Fibroblast of skin of scalp (primary cell): ENCODE measurements around the gene ZFYVE28.
A peak's percentile ranks its signal among the peaks of the same experiment; 100 is the strongest.

Experiments used
- DNase-seq: peaks from one replicate; pipeline ENCODE4 v3.0.0-alpha.2; 2013

Gene ZFYVE28

DNA sequence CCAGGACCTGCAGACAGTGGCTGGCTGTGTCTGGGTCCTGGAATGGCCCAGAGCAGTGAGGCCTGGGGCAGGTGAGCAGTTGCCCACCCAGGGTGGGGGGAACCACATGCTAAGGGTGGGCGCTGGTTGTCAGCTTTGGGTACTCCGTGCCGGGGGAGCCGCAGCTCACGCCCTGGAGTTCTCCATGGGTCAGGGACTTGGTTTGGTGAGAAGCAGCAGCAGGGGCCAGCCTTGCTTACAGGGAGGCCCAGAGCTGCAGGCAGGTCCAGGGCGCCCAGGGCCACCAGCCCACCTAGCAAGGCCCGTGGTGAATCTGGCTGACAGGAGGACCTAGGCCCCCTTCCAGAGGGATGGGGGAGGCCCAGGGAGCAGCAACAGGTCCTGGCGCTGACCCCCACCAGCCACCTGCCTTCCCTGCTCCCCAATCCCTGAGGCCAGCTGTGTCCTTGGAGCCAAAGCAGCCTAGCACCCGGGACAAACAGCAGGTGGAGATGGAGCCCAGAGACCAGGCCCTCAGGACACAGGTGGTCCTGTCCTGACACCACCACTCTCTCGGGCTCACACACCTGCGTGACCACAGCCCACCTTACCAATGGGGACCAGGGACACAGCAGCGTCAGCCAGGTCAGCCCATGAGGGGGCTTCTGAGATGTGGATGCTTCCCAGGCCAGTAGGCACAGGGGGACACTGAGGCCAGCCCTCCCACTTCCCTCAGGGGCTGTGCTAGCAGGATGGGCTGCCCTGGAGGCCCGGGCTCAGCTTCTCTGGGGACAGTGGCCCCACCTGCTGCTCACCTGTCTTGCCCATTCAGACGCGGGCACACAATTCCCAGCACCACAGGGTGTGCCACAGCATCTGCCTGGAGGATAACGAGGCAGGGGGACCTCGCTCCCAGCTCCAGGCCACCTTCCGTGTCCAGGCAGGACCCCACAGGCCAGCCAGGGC, 160.1 kb downstream of the ZFYVE28 start:
- DNase-seq = no peak

DNA sequence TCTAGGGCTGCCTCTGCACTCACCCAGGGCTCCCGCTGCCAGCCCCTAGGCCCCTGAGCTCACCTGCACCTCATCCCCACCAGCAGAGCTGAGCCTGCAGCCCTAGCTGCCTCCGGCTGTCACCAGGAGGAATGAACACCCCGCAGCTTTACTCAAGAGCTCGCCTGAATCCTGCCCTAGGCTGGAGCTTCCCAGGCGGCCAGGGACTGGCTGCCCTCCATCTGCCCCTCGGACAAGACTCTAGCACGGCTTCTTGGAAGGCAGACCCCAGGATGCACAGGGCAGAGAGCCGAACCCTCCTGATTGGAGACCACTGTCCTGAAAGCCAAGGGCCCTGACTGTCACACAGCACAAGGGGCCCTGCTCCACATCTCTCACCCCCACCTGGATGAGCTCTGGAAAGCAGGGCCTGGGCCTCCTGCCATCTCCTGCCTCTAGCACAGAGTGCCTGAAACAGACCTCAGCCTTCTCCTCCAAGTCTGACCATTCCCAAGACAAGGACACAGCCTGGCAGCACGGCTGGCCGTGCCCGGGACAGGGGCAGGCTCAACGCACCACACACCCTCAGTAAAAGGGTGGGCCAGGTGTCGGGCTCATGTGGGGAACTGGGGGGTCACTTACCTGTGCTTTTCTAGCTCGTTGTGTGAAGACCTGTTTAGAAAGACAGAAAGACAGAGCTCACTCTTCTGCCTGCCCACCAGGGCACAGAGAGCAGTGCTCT, 160.9 kb downstream of the ZFYVE28 start:
- no peak for DNase-seq

DNA sequence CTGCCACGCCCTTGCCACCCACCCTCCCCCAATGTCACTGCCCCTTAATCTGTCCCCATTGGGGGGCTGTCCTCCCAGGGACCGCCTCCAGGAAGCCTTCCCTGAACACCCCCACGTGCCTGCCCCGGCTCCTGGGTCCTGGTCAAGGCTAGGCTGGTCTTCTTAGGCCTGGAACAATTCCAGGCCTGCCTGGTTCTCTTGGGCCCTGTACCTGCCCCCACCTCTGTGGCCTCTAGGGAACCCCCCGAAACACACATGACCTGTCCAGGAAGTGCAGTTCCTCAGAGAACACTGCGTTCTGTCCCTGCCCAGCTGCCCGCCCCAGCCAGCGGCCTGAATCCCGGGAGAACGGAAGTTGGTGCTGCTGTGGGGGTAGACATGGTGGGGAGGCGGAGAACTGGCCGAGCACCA, 161.7 kb downstream of the ZFYVE28 start:
- DNase-seq = no peak

DNA sequence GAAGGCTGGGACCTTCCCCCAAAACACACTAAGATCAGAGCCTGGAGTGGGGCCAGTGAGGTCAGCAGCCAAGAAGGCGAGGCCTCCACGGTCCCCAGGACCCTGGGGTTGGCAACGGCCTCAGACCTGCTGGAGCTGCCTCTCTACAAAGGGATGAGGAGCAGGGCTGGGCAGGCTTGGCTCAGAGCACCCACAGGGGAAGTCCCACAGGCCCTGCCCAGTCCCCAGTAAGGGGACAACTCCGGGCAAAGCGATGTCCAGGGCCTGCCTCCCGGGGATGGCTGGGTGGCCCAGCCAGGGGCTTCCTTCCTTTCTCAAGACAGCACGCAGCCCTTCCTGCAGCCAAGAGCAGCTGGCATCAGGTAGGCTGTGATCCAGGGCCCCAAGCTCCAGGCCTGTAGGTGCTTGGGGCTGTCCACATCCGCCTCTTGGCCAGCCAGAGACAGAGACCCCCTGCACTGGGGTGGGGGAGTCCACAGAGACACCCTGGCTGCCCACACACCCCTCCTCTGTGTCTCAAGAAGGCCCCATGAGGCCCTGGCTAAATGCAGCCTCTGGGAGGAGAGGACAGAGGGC, 162.2 kb downstream of the ZFYVE28 start:
- no peak for DNase-seq

DNA sequence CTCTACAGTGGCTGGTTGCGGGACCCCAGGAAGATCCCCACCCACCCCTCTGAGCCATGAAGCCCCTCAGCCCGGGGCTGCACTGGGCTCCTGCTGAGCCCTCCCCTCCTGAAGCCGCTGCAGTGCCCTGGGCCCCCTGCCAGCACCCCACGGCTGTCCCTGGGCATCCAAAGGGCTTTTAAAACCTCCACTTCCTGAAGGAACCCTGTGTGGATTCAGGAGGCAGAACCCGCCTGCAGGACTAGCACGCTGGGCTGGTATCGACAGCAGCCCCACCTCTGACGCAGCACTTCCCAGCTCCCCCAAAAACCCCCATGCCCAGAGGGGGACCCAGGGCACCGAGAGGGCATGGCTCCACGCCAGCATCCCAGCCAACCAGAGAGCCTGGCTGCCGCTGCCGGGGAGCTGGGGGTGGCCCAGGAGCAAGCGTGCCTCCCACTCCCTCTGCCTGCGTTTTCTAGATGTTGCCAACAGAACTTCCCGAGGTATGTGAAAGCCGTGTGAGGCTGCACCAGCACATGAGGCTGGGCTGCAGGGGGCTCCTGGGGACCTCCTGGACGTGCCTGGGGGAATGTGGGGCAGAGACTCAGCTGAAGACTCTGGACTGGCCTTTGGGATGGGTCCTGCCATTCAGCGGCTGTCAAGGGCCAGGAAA, 162.8 kb downstream of the ZFYVE28 start:
- DNase-seq = peak; percentile 38

DNA sequence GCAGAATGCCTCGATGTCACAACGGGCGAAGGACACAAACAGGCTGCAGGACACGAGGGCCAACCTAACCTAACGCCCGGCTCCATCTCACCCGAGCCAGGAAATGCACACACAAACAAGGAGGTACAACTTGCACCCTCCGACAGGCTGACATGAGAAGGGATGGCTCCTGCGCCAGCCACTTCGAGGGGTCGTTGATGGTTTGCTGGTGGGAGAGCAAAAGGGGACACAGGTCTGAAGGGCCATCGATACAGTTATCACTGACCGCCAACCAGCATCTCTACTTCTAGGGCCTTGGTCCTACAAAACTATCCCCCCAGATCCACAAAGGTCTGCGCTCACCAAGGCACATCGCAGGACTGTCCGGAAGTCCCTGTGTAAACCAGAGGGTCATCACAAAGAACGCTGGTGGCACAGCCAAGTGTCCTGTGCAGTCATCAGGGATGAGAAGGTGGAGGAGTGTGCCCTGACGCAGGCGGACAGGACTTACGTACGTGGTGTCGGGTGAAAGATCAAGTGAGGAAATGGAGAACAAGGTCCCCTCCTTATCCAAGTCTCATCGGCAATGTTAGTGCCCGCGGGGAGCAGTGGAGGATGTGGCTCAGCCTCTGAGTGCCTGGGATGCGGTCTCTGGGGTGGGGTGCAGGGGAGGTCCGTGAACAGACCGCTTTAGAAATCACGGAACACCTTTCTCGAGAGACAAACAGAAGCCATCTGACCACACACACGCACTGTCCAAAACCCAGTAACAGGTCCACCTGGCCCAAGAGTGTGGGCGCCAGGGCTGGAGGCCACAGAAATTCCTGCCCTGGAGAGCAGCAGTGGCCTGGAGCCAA, 163.6 kb downstream of the ZFYVE28 start:
- no peak for DNase-seq

DNA sequence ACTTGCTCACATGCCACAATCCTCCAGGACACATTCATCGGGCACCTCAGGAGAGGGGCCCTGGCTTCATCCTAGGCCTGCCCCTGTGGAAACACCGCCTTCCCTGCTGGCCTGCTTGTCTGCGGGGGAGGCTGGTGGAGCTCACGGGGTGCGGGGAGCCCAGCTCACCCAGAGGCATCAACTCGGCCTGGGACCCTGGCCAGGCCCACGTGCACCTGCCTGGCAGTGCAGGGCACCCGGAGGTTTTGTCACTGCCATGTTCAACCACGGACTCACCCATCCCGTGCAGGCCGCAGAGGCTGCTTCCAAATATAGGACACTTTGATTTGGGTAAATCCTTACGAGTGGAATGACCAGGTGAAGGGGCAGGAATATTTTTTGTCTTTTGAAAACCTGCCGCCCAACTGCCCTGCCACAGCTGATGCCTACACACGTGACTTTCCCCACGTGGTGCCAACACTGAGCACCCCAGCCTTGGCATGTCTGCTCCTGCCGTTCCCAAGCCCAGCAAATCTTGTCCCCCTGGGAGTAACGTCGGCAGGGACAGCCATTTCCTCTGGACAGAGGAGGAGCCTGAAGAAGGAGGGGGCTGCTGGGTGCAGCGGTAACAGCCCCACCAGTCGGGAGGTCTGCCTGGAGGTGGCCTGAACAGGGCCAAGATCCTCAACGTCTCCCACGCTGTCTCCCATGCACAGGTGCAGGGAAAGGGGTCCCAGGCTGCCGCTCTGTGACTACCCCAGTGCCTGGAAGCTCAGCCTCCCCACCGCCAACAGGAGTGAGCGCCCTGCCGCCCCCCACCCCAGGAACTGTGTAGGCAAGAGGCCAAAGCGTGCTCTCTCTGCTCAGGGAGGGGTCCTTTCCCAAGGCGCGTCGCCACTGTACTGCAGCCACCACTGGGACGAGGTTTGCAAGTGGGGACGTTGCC, 165.0 kb downstream of the ZFYVE28 start:
- no peak for DNase-seq

DNA sequence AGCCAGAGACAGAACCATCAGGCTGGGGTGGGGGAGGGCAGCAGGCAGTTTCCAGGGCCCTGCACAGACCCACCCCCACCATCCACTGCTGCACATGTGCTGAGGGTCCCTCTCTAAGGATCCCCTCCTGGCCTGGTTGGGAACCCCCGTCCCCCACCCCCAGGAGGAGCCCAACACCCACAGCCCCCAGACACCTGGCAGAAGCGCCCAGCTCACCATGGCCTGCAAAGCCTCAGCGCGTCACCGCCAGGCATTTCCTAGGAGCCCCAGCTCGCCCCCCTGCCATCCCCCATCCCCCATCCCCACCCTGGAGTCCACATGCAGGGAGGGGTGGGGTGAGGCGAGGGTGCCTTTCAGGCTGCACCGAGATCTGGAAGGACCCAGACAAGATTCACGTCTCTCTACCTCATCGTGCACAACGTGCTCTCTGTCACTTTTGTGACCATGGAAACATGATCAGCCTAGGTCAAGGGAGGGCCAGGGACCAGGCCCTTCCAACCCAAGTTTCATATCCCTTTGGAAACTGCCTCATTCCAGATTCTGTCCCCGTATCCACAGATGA, 165.8 kb downstream of the ZFYVE28 start:
- no peak for DNase-seq

DNA sequence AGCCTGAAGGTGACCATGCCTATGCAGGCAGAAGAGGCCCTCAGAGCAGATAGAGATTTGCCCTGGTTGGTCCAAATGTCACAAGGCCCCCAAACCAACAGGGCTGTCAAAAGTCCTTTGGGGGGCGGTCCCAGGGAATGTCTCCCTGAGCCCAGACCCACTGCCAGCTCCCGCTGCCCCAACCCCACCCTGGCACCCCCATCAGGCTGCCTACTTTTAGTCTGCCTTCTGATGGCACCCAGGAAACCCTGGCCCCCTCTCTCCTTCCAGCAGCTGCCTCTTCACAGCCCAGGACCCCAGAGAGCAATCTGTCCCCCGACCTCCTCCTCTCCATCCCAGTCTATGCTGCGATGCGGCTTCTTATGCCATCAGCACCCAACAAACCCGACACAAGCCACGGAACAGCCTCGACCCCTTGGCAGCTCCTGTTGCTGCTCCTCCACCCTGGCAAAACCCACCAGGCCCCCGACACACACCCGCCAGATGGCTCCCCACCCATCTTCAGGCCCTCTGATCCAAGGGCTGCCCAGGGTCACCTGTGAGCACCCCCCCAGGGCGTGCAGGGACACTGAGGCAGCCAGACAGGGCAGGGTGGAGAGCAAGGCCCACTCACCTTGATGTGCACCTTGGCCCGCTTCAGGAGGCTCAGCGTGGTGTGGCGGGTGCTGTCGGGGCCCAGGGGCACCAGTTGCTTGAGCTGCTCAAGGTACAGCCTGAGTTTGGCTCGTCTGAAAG, 166.5 kb downstream of the ZFYVE28 start:
- no peak for DNase-seq

DNA sequence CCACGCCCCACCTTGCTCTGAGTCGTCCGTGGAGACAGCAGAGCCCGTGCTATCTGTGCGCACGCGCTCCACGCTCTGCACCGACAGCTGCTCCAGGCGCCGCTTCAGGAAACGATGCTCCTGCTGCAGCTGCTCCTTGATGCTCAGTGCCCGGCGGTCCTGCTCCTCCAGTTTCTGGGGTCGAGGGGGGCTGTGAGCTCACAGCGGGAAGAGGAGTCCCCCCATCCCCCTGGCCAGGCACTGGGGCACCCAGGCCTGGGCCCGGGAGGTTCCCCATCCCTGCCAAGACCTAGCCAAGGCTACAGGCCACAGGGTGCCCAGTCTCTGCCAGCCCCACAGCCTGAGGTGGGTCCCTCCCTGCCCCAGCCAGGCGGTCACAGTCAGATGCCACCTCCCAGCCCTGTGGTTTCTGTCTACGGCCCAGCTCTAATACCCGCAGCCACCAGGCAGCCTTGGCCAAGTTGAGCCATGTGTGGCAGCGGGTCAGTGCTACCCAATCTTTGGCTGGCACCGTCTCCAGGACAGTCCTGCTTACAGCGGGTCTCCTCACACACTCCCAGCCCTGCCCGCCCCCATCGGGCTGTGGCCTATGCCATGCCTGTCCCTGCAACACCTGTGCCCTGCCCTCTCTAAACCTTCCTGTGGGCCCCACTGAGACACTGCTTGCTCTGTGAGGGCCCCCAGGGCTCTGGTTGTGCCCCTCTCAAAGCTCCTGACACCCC, 167.2 kb downstream of the ZFYVE28 start:
- no peak for DNase-seq

DNA sequence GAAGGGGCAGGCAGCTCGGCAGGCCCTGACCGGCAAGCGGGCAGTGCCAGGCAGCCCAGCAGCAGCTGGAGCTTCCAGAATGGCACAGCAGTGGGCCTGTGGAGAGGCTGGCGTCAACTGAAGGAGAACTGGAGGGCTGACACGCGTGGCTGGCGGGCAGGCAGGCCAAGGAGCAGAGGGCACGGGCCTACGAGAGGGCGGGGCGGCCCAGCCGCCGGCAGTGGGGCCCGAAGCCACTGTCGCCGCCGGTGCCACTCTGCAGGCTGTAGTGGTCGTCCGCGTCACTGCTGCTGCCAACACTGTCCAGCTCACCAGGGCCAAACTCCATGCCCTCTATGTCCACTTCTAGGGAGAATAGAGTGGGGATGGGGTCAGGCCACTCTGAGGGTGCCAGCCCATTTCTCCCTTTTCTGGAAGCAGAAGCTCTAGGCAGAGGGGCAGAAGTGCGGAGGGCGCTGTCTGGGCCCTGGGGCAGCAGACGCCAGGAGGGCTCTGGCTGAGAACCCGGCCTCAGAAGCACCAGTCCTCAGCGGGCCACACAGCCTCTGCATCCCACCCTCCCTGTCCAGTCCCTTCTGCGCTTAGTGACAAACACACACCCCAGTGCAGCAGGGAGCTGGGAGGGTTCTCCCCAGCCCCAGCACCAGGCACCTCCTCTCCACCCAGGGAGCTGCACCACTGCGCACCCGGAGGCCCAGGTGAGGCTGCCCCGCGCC, 167.9 kb downstream of the ZFYVE28 start:
- DNase-seq = no peak

DNA sequence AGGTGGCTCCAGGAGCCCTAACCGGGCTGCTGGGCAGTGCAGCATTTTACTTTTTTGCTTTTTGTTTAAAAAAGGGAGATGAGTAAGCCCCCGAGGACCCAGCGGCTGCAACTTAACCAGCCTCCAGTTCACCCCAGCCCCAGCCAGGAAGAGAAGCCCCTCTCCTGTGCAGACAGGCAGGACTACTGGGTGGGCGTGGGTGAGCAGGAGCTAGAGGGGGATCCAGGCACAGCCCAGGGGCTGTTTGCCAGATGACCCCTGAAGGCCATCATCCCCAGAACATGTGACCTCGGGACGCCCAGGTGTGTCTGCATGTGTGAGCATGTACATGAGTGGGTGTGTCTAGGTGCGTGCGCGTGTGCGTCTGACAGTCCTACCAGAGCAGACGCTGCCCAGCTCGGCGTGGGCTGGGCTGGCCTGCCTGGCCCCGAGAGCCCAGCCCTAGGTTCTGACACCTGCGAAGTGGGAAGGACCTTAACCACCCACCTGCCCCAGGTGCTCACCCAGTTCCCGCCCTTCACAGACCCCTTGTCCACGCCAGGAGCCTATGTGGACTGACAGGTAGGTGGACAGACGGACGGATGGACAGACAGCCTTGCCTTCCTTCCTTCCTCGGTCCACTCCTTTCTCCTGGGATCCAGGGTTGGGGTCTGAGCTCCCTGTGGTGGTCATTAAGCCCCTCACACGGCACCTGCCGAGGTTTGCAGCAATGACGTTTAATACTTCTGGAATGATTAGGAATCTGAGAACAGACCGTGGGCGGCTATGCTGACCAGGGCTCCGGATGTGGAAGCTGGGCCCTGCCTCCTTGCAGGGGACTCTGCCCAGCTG, 168.7 kb downstream of the ZFYVE28 start:
- DNase-seq = no peak

DNA sequence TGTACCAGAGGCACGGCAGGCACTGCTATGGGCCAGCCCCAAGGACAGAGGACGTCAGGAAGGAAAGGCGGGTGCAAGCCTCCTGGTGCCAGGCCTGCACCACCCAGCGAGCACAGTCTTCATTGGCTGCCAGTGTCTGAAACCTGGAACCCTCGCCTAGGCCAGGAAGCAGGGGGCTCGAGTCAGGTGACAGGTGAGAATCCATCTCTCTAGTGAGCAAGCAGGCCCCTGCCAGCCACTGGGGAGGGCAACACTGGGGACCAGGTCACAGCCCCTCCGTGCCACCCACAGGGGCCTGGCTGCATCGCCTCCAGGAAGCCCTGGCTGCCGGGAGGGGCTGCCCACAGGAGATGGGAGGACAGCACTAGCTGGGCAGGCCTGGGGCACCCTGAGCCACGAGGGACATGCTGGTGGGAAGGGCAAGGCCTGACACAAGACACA, 169.6 kb downstream of the ZFYVE28 start:
- no peak for DNase-seq

DNA sequence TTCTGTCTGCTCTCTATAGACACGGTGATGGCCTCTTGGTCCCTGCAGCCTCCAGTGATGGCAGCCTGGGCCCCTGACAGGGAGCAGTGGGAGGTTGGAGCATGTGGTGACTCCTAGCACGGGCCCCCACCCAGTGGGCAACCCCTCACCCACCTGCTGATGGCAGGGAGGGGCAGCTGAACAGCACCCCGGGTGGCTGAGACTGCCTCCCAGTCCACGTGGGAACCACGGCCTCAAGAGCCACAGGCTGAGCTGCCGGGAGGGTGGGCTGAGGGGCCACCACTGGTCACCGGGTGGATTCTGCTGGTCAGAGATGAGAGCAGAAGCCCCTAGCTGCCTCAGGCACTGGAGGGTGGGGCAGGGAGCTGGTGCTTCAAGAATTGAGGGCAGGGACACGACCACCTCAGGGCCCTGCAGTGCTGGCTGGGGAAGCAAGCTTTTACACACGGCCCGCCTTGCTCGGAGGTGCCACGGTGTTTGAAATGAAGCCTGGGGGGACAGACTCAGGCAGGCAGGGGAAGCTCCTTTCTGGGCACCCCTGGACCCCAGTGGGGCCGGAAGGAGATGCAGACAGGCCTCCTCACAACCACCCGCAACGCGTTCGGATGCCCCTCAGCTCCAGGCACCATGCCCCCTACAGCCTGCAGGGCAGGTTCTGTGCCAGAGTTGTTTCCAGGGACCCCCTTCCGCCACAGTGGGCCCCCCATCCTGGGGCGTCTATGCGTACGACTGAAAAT, 170.2 kb downstream of the ZFYVE28 start:
- no peak for DNase-seq

DNA sequence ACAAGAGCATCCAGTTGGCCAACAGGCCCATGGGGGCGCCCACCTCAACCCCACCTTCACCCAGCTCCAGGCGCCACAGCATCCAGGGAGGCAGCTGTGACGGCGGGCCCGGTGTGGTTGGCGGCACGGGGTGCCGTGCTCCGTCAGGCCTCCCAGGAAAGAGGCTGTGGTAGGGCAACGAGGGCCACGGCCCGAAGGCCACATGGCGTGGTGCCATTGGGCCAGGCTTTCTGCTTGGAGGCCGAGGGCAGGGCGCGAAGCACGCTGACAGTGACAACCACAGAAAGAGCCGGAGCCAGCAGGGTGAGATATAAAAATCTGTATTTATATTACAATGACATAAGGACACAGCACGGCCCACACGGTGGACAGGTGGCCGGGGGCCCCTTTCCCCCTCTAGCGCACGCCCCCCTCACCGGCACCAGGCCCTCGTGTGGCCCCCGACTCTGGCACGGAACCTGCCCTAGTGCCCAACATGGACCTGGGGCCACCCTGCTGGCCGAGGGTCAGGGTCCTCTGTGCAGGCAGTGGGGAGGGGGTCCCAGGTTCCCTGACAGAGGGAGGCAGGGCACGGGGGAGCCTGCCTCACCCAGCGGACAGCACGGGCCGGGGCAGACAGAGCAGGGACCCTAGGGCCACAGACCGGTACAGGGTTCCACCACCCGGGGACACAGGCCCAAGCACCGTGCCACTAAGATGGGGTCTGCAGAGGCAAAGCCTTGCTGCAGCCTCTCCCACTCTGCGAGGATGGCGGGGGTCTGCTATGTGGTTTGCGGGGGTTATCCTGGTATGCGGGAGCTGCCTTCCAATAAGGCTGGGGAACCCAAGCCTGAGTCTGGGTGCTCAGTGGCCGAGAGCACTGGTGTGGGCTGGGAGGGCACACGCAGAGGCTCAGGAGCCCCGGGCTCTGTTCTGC, 171.1 kb downstream of the ZFYVE28 start:
- no peak for DNase-seq
